Measurements from ENCODE around the gene RALGPS1. TPM values are rescaled to one million over a fixed set of nuclear protein-coding genes. Genes with fewer than 3 reads are reported as not detected.

The RALGPS1 gene
- total RNA-seq, 2 donors from 2014 or later: 9.7 to 17.7 TPM

DNA sequence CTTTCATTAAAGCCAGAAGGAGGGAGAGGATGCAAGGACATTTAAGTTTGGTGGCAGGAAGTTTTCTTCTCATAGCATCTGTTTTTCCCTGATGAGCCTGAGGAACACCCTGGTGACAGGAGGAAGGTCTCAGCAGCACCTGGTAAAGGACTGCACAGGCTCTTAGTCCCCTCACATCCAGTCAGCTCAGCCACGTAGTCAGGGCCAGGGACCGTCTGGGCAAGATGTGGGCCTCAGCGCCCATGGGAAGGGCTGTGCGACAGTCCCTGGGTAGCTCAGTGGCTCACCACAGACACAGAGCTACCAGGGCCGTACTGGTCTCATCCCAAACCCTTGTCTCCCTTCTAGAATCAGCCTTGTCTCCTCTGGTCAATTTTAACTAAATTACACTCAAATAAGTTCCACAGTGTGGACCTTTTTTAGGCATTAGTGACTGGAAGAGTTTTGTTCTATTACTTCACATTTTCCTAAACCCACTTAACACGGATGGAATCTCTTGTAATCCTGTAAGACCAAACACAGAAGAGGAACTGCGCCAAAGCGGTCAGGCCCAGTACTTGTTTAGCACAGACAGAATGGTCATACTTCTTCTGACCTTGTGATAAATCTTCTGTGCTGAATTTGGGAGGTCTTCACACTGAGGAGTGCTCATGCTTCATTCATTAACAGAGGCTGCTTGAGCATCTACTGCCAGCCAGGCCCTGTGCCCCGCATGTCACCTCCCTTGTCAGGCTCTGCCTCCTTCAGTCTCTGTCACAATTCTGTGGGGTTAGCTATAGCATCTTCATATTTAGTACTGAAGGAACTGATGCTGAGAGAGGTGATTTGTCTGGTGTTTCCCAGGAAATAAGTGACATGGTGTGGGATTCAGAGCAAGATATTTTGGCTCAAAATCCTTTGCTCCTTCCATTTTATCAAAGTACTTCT, 116.5 kb downstream of the RALGPS1 start:
- Histone ChIP-seq H3K4me1 (peaks cover 0 to 26% of the 10 kb centered on the region in 2 donors), H3K27ac (no peak overlapping the region), H3K36me3 (no peaks in the 10 kb centered on the region), H3K27me3 (no peaks in the 10 kb centered on the region), H3K4me3 (no peak overlapping the region), H3K9me3 (no peaks in the 10 kb centered on the region)
- DNase-seq (ENCODE audit: low spot score): no peak
- TF ChIP-seq, protein P1, sequence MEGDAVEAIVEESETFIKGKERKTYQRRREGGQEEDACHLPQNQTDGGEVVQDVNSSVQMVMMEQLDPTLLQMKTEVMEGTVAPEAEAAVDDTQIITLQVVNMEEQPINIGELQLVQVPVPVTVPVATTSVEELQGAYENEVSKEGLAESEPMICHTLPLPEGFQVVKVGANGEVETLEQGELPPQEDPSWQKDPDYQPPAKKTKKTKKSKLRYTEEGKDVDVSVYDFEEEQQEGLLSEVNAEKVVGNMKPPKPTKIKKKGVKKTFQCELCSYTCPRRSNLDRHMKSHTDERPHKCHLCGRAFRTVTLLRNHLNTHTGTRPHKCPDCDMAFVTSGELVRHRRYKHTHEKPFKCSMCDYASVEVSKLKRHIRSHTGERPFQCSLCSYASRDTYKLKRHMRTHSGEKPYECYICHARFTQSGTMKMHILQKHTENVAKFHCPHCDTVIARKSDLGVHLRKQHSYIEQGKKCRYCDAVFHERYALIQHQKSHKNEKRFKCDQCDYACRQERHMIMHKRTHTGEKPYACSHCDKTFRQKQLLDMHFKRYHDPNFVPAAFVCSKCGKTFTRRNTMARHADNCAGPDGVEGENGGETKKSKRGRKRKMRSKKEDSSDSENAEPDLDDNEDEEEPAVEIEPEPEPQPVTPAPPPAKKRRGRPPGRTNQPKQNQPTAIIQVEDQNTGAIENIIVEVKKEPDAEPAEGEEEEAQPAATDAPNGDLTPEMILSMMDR (IDR thresholded peaks at IDR 0.05): no peak

DNA sequence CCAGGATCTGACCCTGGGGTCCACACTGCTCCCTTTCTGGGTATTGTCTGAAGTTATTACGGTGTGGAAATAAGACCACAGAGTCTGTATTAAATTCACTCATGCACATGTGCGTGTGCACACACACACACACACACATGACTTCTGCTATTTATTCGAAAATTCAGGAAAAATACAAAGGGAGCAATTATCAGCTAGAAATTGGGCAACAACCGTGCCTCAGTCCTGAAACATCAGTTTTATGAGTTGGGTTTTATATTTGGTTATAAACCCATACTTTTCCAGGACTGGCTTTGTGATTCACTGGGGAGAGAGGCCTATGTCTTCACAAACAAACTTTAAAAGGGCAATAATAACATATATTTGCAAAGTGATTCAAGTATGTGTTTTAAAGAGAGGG, 117.7 kb downstream of the RALGPS1 start:
- H3K4me3 ChIP-seq: no peak overlapping the region
- peaks cover 0 to 34% of the 10 kb centered on the region in 2 donors for H3K4me1 ChIP-seq
- no peak for DNase-seq (ENCODE audit: low spot score)
- H3K27me3 ChIP-seq: no peaks in the 10 kb centered on the region
- TF ChIP-seq, protein P1 (IDR thresholded peaks at IDR 0.05): no peak
- no peak overlapping the region for H3K27ac ChIP-seq
- no peaks in the 10 kb centered on the region for H3K36me3 ChIP-seq
- H3K9me3 ChIP-seq: no peaks in the 10 kb centered on the region

DNA sequence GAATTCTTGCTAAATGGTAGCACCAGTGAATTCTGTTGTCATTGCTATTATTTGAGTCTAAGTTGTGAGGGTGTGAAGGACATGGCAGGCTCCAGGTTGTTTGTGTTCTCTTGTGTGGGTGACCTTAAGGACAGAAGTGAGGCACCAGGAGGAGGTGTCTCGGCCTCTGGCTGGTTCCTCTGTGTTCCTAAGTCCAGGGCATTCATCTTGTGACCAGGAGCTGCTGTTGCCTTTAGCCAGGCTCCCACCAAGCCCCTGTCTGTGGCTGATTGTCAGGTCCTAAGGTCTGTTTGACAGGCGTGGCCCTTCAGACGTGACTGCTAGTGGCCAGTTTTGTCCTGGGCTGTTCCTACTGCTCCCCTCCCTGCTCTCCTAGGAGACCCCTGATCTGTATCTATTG, 118.5 kb downstream of the RALGPS1 start:
- no peaks in the 10 kb centered on the region for H3K36me3 ChIP-seq
- H3K27me3 ChIP-seq: no peaks in the 10 kb centered on the region
- DNase-seq (ENCODE audit: low spot score): no peak
- no peaks in the 10 kb centered on the region for H3K9me3 ChIP-seq
- peaks cover 0 to 34% of the 10 kb centered on the region in 2 donors for H3K4me1 ChIP-seq
- H3K4me3 ChIP-seq: no peak overlapping the region
- H3K27ac ChIP-seq: no peak overlapping the region
- TF ChIP-seq, protein P1 (IDR thresholded peaks at IDR 0.05): no peak

DNA sequence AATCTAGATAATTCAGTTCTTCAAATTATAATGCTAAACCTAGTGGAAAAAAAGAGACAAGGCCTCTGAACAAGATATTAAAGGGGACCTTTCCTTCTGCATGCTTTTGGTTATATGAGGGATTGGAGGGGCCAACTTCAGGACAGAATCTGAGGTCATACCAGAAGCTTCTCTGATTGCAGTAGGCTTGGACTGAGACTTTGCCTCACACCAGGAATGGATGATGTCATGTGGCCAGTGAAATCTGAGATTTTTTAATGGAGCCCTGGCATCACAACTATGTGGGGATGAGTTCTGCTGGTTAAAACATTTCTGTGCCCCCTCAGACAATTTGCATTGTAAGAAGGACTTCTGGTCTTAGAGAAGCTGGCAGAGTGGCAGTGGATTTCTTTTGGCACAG, 119.2 kb downstream of the RALGPS1 start:
- TF ChIP-seq, protein P1 (IDR thresholded peaks at IDR 0.05): no peak
- H3K4me1 ChIP-seq: peaks cover 0 to 34% of the 10 kb centered on the region in 2 donors
- H3K27ac ChIP-seq: no peak overlapping the region

DNA sequence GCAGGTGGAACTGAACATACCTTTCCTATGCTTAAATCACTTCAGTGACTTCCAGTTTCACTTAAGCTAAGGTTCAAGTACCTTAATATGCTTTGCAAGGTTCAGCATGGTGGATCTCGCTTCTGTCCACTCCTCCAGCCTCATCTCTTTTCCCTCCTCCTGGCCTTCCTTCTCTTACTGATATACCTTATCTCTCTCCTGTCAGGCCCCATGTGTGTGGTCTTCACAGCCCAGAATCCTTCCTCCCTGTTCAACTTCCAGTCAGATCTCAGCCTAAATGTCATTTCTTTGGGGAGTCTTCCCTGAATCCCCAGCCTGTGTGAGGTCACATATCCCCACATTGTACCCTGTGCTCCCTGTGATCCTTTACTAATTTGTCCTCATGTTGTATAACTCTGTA, 120.1 kb downstream of the RALGPS1 start:
- DNase-seq (ENCODE audit: low spot score): no peak
- H3K27ac ChIP-seq: peak overlapping the region in 1 of 2 donors; percentile 69

More for the DNA sequence above, 119.2 kb downstream of the RALGPS1 start:
- Histone ChIP-seq H3K4me3 (no peak overlapping the region), H3K9me3 (no peaks in the 10 kb centered on the region), H3K27me3 (no peaks in the 10 kb centered on the region), H3K36me3 (no peaks in the 10 kb centered on the region)
- no peak for DNase-seq (ENCODE audit: low spot score)

More for the DNA sequence above, 120.1 kb downstream of the RALGPS1 start:
- no peaks in the 10 kb centered on the region for H3K9me3 ChIP-seq
- no peaks in the 10 kb centered on the region for H3K36me3 ChIP-seq
- no peaks in the 10 kb centered on the region for H3K27me3 ChIP-seq
- H3K4me3 ChIP-seq: no peak overlapping the region
- H3K4me1 ChIP-seq: peaks cover 0 to 34% of the 10 kb centered on the region in 2 donors
- TF ChIP-seq, protein P1 (IDR thresholded peaks at IDR 0.05): no peak

Data from right atrium auricular region (tissue), 2 donors.